ENCODE measurements around the gene RMDN3. TPM values are rescaled to one million over a fixed set of nuclear protein-coding genes. Genes with fewer than 3 reads are reported as not detected.

RMDN3 gene
- total and polyA plus RNA-seq, 5 experiments from 2014 or later = 13.4 to 19.4 (median 18.2) TPM

GRCh38 chr15:40706121-40706520, 48.9 kb downstream of the RMDN3 start:
- H3K4me3 Mint-ChIP-seq = no peak overlapping the region
- ATAC-seq (no peak), DNase-seq (no peak)
- peaks cover 0 to 4% (median 0%) of the 10 kb centered on the region in 3 donors for H3K36me3 Mint-ChIP-seq
- no peaks in the 10 kb centered on the region for H3K9me3 Mint-ChIP-seq
- peak overlapping the region in 1 of 10 donors; percentile 22 for H3K27ac Mint-ChIP-seq
- H3K27me3 Mint-ChIP-seq = peaks cover 0 to 2% (median 0%) of the 10 kb centered on the region in 5 donors
- POLR2A ChIA-PET = interaction anchor here (0.7 kb wide), 1 partner anchor 11 kb away, joined by 3 read pairs; the partner anchor contains the start of gene RAD51
- no peaks in the 10 kb centered on the region for H3K4me1 Mint-ChIP-seq

- Mint-ChIP-seq H3K4me3 (no peak overlapping the region), H3K27me3 (peaks cover 0 to 2% (median 0%) of the 10 kb centered on the region in 5 donors), H3K36me3 (peaks cover 0 to 2% (median 0%) of the 10 kb centered on the region in 3 donors), H3K4me1 (no peaks in the 10 kb centered on the region), H3K9me3 (no peaks in the 10 kb centered on the region), H3K27ac (no peak overlapping the region)
- POLR2A ChIA-PET = no interaction called here
- ATAC-seq (no peak), DNase-seq (peak in 3 of 10 donors; percentile 8 to 32 (median 28))
Measured at GRCh38 chr15:40702077-40702476, 53.0 kb downstream of the RMDN3 start.

- ATAC-seq = no peak
- Mint-ChIP-seq H3K9me3 (no peaks in the 10 kb centered on the region), H3K4me1 (peaks cover 12 to 24% (median 22%) of the 10 kb centered on the region in 4 donors), H3K36me3 (peaks cover 0 to 2% (median 0%) of the 10 kb centered on the region in 3 donors), H3K4me3 (peak overlapping the region in 2 of 10 donors; percentile 6 to 44), H3K27me3 (no peaks in the 10 kb centered on the region), H3K27ac (no peak overlapping the region)
- POLR2A ChIA-PET = no interaction called here
- no peak for DNase-seq
Measured at GRCh38 chr15:40697916-40698315, 57.1 kb downstream of the RMDN3 start.

- Mint-ChIP-seq H3K9me3 (no peaks in the 10 kb centered on the region), H3K4me3 (peak overlapping the region in 9 of 10 donors; percentile 94 to 100 (median 99)), H3K27me3 (no peaks in the 10 kb centered on the region), H3K27ac (peak overlapping the region in 2 of 10 donors; percentile 19 to 99), H3K36me3 (peaks cover 0 to 7% (median 3%) of the 10 kb centered on the region in 3 donors), H3K4me1 (peaks cover 12 to 31% (median 26%) of the 10 kb centered on the region in 4 donors)
- DNase-seq (no peak), ATAC-seq (no peak)
- POLR2A ChIA-PET = no interaction called here
Measured at GRCh38 chr15:40696228-40696627, 58.8 kb downstream of the RMDN3 start.

GRCh38 chr15:40695469-40695890, 59.6 kb downstream of the RMDN3 start:
- peak overlapping the region; percentile 75 to 99 (median 91) for H3K27ac Mint-ChIP-seq
- DNase-seq = peak in 3 of 10 donors; percentile 8 to 23 (median 15)
- POLR2A ChIA-PET = interaction anchor here (0.8 to 2.9 kb wide), 16 partner anchors 11 to 199 kb away, joined by 3 to 24 read pairs (median 5); partner anchors contain the start of genes C15orf62, CCDC32, DNAJC17 and GCHFR
- H3K4me3 Mint-ChIP-seq = peak overlapping the region; percentile 94 to 100 (median 99)
- H3K4me1 Mint-ChIP-seq = peaks cover 12 to 31% (median 26%) of the 10 kb centered on the region in 4 donors
- ATAC-seq = peak in 1 of 2 donors; percentile 6
- peaks cover 0 to 7% (median 3%) of the 10 kb centered on the region in 3 donors for H3K36me3 Mint-ChIP-seq
- H3K27me3 Mint-ChIP-seq = no peaks in the 10 kb centered on the region
- H3K9me3 Mint-ChIP-seq = no peaks in the 10 kb centered on the region

GRCh38 chr15:40694688-40695468, 60.2 kb downstream of the RMDN3 start, which contains the start of gene RAD51:
Gene RAD51 (plus strand): TSS chr15:40695174. CDS start chr15:40698759, 3,585 bp downstream.
- POLR2A ChIA-PET = interaction anchor here (0.7 to 2.9 kb wide), 20 partner anchors 8 to 200 kb away, joined by 3 to 24 read pairs (median 4); partner anchors contain the start of genes C15orf62, CCDC32, DNAJC17 and GCHFR
- Mint-ChIP-seq H3K27ac (peak within 1 kb of the TSS; percentile 95 to 100 (median 99)), H3K4me3 (peak within 1 kb of the TSS; percentile 94 to 100 (median 99)), H3K36me3 (peaks cover 0 to 7% (median 3%) of the 10 kb centered on the region in 3 donors), H3K4me1 (peaks cover 12 to 31% (median 26%) of the 10 kb centered on the region in 4 donors), H3K9me3 (no peaks in the 10 kb centered on the region), H3K27me3 (no peaks in the 10 kb centered on the region)
- DNase-seq (peak; percentile 84 to 96 (median 90)), ATAC-seq (peak; percentile 90 to 93)

GRCh38 chr15:40693904-40694687, 61.0 kb downstream of the RMDN3 start:
- peaks cover 0 to 11% (median 3%) of the 10 kb centered on the region in 3 donors for H3K36me3 Mint-ChIP-seq
- POLR2A ChIA-PET = interaction anchor here (0.6 to 2.9 kb wide), 21 partner anchors 9 to 1858 kb away, joined by 3 to 24 read pairs (median 5); partner anchors contain the start of genes C15orf62, CCDC32, DNAJC17 and GCHFR
- ATAC-seq = no peak
- no peaks in the 10 kb centered on the region for H3K9me3 Mint-ChIP-seq
- peak overlapping the region; percentile 94 to 100 (median 99) for H3K4me3 Mint-ChIP-seq
- peak overlapping the region; percentile 95 to 100 (median 99) for H3K27ac Mint-ChIP-seq
- H3K4me1 Mint-ChIP-seq = peaks cover 16 to 36% (median 26%) of the 10 kb centered on the region in 4 donors
- no peaks in the 10 kb centered on the region for H3K27me3 Mint-ChIP-seq
- peak in 1 of 10 donors; percentile 10 for DNase-seq

GRCh38 chr15:40691737-40692136, 63.3 kb downstream of the RMDN3 start:
- Mint-ChIP-seq H3K36me3 (peaks cover 0 to 11% (median 3%) of the 10 kb centered on the region in 3 donors), H3K27me3 (no peaks in the 10 kb centered on the region), H3K27ac (peak overlapping the region in 4 of 10 donors; percentile 45 to 53 (median 48)), H3K4me1 (peaks cover 16 to 36% (median 26%) of the 10 kb centered on the region in 4 donors), H3K4me3 (peak overlapping the region in 1 of 10 donors; percentile 48), H3K9me3 (no peaks in the 10 kb centered on the region)
- ATAC-seq (no peak), DNase-seq (no peak)
- POLR2A ChIA-PET = no interaction called here

GRCh38 chr15:40688932-40689799, 65.9 kb downstream of the RMDN3 start:
- DNase-seq (no peak), ATAC-seq (no peak)
- Mint-ChIP-seq H3K27ac (peak overlapping the region in 8 of 10 donors; percentile 18 to 73 (median 46)), H3K36me3 (peaks cover 0 to 11% (median 3%) of the 10 kb centered on the region in 3 donors), H3K4me3 (no peak overlapping the region), H3K27me3 (no peaks in the 10 kb centered on the region), H3K4me1 (peaks cover 7 to 24% (median 11%) of the 10 kb centered on the region in 4 donors), H3K9me3 (no peaks in the 10 kb centered on the region)
- POLR2A ChIA-PET = no interaction called here
